Head of caudate nucleus (tissue), 42 donors: ENCODE results near the gene PPP1R2C.
A peak's percentile ranks its signal among the peaks of the same experiment; 100 is the strongest.

Experiments used
- DNase-seq, 42 donors: peaks; one replicate each; pipeline versions ENCODE4 v3.0.0 to v3.0.0-alpha.2; 2020 to 2021; ENCODE audit warnings: mixed read lengths in 7 of 42
- intact Hi-C: fragments of 100-400 bp; cut with DNase I; formaldehyde crosslinking; loops from one replicate; pipeline ENCODE4 v1.15.0; 2022

PPP1R2C gene

DNA sequence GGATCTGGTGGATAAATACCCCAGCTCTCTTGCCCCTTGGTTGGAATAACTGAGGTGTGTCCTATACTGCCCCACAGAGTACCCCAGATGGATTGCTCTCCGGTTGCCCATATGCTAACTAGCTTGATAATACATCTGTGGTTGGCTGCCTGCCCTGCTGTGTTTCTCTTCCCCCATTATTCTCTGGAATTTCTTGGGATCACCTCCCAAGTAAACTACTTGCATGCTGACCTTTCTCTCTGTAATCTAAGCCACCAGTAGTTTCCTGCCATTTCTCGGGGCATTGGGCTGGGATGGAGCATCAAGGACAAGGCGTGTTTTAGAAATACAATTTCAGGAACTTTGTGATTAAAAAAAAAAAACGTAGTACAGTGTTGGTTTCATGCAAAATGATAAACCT, 25.2 kb downstream of the PPP1R2C start:
- intact Hi-C loops, result no loop called here

DNA sequence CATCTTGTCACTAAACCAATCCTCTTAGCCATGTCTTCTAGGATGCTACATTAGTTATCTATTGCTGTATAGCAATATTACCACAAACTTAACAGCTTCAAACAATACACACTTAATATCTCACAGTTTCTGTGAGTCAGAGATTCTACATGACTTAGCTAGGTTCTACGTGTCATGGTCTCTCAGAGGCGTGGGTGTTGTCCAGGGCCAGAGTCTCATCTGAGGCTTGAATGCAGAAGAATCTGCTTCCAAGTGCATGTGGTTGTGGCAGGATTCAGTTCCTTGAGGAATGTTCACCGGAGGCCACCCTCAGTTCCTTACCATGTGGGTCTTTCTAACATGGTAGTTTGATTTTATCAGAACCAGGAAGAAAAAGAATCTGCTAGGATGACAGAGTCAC, 26.4 kb downstream of the PPP1R2C start:
- intact Hi-C loops, result no loop called here
- no peak for DNase-seq

More for the DNA sequence above, 25.2 kb downstream of the PPP1R2C start:
- no peak for DNase-seq

DNA sequence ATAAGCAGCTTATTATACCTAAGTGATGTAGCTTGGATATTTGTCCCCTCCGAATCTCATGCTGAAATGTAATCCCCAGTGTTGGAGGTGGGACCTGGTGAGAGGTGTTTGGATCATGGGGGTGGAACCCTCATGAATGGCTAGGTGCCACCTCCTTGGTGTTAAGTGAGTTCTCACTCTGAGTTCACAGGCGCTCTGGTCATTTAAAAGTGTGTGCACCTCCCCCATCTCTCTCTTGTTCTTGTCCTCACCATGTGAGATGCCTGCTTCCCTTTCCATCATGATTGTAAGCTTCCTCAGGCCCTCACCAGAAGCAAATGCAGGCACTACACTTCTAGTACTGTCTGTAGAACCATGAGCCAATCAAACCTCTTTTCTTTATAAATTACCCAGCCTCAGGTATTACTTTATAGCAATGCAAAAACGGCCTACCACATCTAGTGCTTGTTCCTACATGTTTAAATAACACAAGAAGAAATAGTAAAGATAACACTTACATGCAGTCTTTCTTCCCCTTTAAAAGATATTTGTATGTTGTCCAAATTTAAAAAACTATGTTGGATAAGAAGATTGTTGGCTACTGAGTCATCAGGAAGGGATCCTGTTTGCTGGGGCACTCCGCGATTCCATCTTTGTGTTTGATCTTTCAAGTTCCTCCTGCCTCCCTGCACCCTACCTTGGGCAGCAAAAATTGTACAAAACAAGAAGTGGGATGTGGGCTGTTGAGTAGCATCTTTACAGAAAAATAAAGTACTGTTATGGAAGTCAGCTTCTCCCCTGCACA, 29.7 kb downstream of the PPP1R2C start:
- DNase-seq, result no peak
- intact Hi-C loops, result no loop called here

DNA sequence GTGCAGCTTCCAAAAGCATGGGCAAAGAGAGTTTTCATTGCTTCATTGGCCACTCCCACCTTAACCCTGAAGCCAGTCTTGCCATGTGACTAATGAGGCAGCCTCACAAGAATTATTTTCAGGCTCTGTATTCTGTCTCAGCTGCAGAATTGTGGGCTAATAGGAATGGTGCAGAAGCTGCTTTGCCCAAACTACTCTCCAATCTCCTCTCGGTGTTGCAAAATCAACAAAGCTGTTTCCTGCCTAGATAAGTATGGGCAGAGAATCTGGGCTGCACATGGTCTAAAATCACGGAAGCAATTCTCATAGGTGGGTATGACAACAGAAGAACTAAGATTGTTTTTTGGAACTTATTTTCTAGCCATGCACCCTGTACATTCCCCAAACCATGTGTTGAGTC, 31.4 kb downstream of the PPP1R2C start:
- intact Hi-C loops, result no loop called here

DNA sequence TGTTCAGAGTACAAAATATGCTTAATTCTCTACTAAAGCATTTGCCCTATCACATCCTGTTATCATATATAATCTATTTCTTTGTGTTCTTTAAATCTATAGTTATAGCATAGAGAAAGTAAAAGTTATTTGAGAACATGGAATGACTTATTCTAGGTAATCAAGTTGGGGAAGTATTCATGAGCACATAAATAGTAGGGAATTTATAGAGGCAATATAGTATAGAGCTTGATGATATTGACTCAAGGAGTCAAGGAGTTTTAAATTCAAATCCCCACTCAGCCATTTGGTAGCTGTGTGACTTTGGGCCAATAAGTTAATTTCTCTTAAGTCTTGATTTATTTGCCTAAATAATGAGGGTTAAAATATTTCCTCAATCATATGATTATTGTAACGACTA, 37.5 kb downstream of the PPP1R2C start:
- no peak for DNase-seq
- intact Hi-C loops, result no loop called here

More for the DNA sequence above, 31.4 kb downstream of the PPP1R2C start:
- DNase-seq, result no peak

DNA sequence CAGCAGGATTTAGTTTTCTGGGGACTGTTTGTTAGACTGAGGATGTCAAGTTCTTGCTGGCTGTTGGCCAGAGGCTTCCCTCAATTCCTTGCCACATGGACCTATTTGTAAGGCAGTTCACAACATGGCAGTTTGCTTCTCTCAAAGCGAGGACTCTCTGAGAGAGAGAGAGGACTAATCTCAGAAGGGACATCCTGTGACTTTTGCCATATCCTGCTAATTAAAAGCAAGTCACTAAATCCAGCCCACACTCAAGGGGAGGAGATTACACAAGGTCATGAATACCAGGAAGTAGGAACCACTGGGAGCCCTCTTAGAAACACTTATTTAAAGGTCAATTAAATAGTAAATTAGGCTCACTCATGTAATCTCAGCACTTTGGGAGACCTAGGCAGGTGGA, 38.2 kb downstream of the PPP1R2C start:
- intact Hi-C loops, result no loop called here
- DNase-seq, result no peak

DNA sequence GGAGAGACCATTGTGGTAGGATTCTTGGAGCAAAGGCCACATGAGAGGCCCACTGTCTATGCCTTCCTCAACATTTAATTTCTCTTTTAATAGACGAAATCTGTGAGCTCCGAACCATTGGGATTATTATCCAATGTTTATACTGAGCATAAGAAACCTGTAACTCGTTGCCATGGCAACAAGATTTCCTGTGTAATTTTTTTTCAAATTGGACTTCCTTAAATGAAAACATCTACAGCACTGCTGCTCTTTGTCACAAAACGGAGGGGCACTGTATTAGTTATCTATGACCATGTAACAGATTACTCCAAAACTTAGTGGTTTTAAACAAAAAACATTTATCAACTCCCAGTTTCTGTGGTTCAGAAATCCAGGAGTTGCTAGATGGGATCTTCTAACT, 38.7 kb downstream of the PPP1R2C start:
- intact Hi-C loops, result no loop called here
- DNase-seq, result peak in 1 of 42 donors; percentile 1

DNA sequence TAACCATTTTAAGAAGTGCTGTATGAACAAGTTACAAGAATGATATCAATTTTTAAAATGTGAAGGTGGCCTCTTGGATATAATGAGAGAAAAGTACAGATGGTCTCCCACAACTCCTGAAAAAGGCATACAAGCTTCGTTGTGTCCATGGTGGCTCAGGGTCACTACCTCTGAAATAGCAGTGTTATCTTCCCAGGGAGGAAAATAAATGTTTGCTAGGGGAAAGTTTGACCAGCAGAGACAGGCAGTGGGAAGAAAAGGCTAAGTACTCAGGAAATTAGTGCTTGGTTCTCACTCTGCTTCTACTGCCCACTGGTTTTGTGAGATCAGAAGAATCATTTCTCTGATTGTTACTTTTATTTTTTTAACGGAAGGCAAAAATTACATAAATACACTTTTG, 39.4 kb downstream of the PPP1R2C start:
- no peak for DNase-seq
- intact Hi-C loops, result no loop called here

DNA sequence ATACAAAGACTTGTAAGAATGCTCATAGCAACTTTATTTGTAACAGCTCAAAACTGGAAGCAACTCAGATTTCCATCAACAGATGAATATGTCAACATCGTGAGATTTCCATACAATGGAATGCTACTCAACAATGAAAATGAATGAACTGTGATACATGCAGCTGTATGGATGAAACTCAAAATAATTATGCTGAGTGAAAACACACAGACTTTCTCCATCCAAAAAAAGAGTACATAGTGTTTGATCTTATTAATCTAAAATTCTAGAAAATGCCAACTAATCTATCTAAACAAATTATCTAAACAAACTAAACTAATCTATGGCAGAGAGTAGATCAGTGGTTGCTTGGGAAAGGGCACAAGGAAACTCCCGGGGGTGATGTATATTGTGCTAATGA, 42.7 kb downstream of the PPP1R2C start:
- no peak for DNase-seq
- intact Hi-C loops, result no loop called here

DNA sequence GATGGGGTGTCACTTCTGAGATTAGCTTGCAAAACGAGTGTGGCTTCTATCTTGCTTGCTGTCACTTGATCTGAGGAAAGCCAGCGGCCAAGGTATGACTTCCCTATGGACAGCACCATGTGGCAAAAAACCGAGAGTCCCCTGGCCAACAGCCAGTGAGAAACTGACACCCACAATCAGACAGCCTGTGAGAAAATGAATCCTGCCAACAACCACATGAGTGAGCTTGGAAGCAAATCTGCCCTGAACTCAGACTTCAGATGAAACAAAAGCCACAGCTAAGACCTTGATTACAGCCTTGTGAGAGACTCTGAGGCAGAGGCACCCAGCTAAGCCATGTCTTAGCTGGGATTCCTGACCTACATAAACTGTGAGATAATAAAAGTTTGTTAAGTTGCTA, 45.5 kb downstream of the PPP1R2C start:
- intact Hi-C loops, result no loop called here
- DNase-seq, result no peak
